SU-DHL-6 (cell line): Measurements from ENCODE around the gene CYP2D6.

ENCODE experiments used
- H2AFZ ChIP-seq: fragments of 200-600 bp; sonication (generic); 2 replicates; pipeline ENCODE4 v1.6.1; 2014; ENCODE audit warnings: low read depth, mild to moderate bottlenecking, moderate library complexity, mixed read lengths, antibody characterized with exemption, low read length; ENCODE audit not compliant: severe bottlenecking
- H3F3A ChIP-seq: fragments of 200-600 bp; shearing (Covaris generic); 2 replicates; pipeline ENCODE4 v1.6.0; 2016; ENCODE audit warnings: antibody characterized with exemption, mild to moderate bottlenecking; ENCODE audit not compliant: insufficient read depth
- H3K27ac ChIP-seq: fragments of 200-600 bp; sonication (generic); 2 replicates; pipeline ENCODE4 v1.5.1; 2016; ENCODE audit warnings: low read depth, mild to moderate bottlenecking, low read length, moderate library complexity, mixed read lengths
- H3K27me3 ChIP-seq: fragments of 200-600 bp; sonication (generic), shearing (Covaris generic); 2 replicates; pipeline ENCODE4 v1.6.0; 2014; ENCODE audit warnings: mild to moderate bottlenecking, low read length
- H3K36me3 ChIP-seq: fragments of 200-600 bp; sonication (generic); 2 replicates; pipeline ENCODE4 v1.6.1; 2014; ENCODE audit warnings: mild to moderate bottlenecking, low read length, mixed read lengths
- H3K4me2 ChIP-seq: fragments of 300-600, 200-600 bp; shearing (Covaris generic), sonication (generic); 2 replicates; pipeline ENCODE4 v1.6.0; 2014; ENCODE audit warnings: low read length, low read depth, mild to moderate bottlenecking; ENCODE audit not compliant: poor library complexity, severe bottlenecking
- H3K4me3 ChIP-seq: fragments of 200-600 bp; sonication (generic); 2 replicates; pipeline ENCODE4 v1.5.1; 2014; ENCODE audit warnings: antibody characterized with exemption, low read length, mild to moderate bottlenecking, mixed read lengths; ENCODE audit not compliant: insufficient read depth, poor library complexity, severe bottlenecking
- H3K79me2 ChIP-seq: fragments of 200-600 bp; sonication (generic); 2 replicates; pipeline ENCODE4 v1.6.1; 2014; ENCODE audit warnings: mild to moderate bottlenecking, low read length, moderate library complexity; ENCODE audit not compliant: insufficient read depth
- H3K9ac ChIP-seq: fragments of 200-600 bp; sonication (generic); 2 replicates; pipeline ENCODE4 v1.7.0; 2014; ENCODE audit warnings: mild to moderate bottlenecking, low read length
- H3K9me2 ChIP-seq: fragments of 200-600 bp; sonication (generic); replicated peaks from 2 replicates; pipeline ENCODE4 v1.6.1; 2014; ENCODE audit warnings: low read length; ENCODE audit not compliant: insufficient read depth
- H3K9me3 ChIP-seq: fragments of 200-600 bp; sonication (generic); 2 replicates; pipeline ENCODE4 v1.6.1; 2014; ENCODE audit warnings: low read length, mixed read lengths; ENCODE audit not compliant: insufficient read depth
- H4K20me1 ChIP-seq: fragments of 200-600 bp; sonication (generic); 2 replicates; pipeline ENCODE4 v1.6.1; 2014; ENCODE audit warnings: low read depth, mild to moderate bottlenecking, antibody characterized with exemption, low read length, moderate library complexity, mixed read lengths
- CTCF ChIP-seq: fragments of 200-600 bp; sonication (generic); IDR thresholded peaks from one replicate; pipeline ENCODE4 v1.5.1; 2017; ENCODE audit warnings: antibody characterized with exemption, mild to moderate bottlenecking, low read length, moderate library complexity; ENCODE audit not compliant: insufficient read depth, poor library complexity, severe bottlenecking
- EZH2phosphoT487 ChIP-seq: fragments of 200-600 bp; sonication (generic), shearing (Covaris generic); conservative IDR thresholded peaks from 2 replicates; pipeline ENCODE4 v1.6.1; 2018; ENCODE audit warnings: mild to moderate bottlenecking, antibody characterized with exemption, low read length, moderate library complexity, mixed read lengths

CYP2D6 gene

GRCh38 chr22:42080287-42080686 lies 50.3 kb downstream of the CYP2D6 start:
- peaks cover 33% of the 10 kb centered on the region for H3K79me2 ChIP-seq
- H3K9me3 ChIP-seq, result no peaks in the 10 kb centered on the region
- H3F3A ChIP-seq, result no peaks in the 10 kb centered on the region
- peak overlapping the region; percentile 77 for H3K27ac ChIP-seq
- H3K9me2 ChIP-seq, result no peaks in the 10 kb centered on the region
- H4K20me1 ChIP-seq, result no peaks in the 10 kb centered on the region
- peak overlapping the region; percentile 75 for H3K4me3 ChIP-seq
- H3K27me3 ChIP-seq, result no peaks in the 10 kb centered on the region
- peak overlapping the region; percentile 80 for H3K9ac ChIP-seq
- H3K4me2 ChIP-seq, result peak overlapping the region; percentile 94
- peaks cover 6% of the 10 kb centered on the region for H3K36me3 ChIP-seq
- no peak for TF ChIP-seq CTCF
- TF ChIP-seq EZH2phosphoT487, result no peak
- H2AFZ ChIP-seq, result peak overlapping the region; percentile 44

GRCh38 chr22:42079319-42080251 lies 51.0 kb downstream of the CYP2D6 start, which contains the start of gene SMDT1:
SMDT1 (plus strand) TSS chr22:42079700; CDS start chr22:42079769, 69 bp downstream.
- Histone ChIP-seq H3K27ac (peak within 1 kb of the TSS; percentile 77), H2AFZ (peak within 1 kb of the TSS; percentile 72), H3K9me3 (no peaks in the 10 kb centered on the region), H3K79me2 (peaks cover 31% of the 10 kb centered on the region), H3F3A (no peaks in the 10 kb centered on the region), H4K20me1 (no peaks in the 10 kb centered on the region), H3K4me3 (peak within 1 kb of the TSS; percentile 75), H3K4me2 (peak within 1 kb of the TSS; percentile 94), H3K9ac (peak within 1 kb of the TSS; percentile 80), H3K27me3 (no peaks in the 10 kb centered on the region), H3K36me3 (peaks cover 6% of the 10 kb centered on the region), H3K9me2 (no peaks in the 10 kb centered on the region)
- TF ChIP-seq CTCF (no peak), EZH2phosphoT487 (no peak)

GRCh38 chr22:42078469-42079318 lies 51.9 kb downstream of the CYP2D6 start:
- Histone ChIP-seq H3K27me3 (no peaks in the 10 kb centered on the region), H3K9me3 (no peaks in the 10 kb centered on the region), H3F3A (no peaks in the 10 kb centered on the region), H3K27ac (peak overlapping the region; percentile 77), H3K9me2 (no peaks in the 10 kb centered on the region), H3K9ac (peak overlapping the region; percentile 80), H3K4me3 (peak overlapping the region; percentile 75), H3K36me3 (peaks cover 6% of the 10 kb centered on the region), H4K20me1 (no peaks in the 10 kb centered on the region), H2AFZ (peak overlapping the region; percentile 72), H3K79me2 (peaks cover 26% of the 10 kb centered on the region), H3K4me2 (peak overlapping the region; percentile 94)
- TF ChIP-seq CTCF (no peak), EZH2phosphoT487 (no peak)
